HepG2 (cell line): ENCODE results near the gene NCBP3. TPM values are rescaled to one million over a fixed set of nuclear protein-coding genes. Genes with fewer than 3 reads are reported as not detected.
A peak's percentile ranks its signal among the peaks of the same experiment; 100 is the strongest.

Experiments
- HES4 ChIP-seq: sonication (generic); formaldehyde crosslinking; IDR thresholded peaks from 2 replicates; pipeline ENCODE4 v1.9.0; 2021; ENCODE audit warnings: mild to moderate bottlenecking, missing genetic modification reagents, borderline replicate concordance
- IRF9 ChIP-seq: sonication (generic); formaldehyde crosslinking; IDR thresholded peaks from 2 replicates; pipeline ENCODE4 v1.8.0; 2022; ENCODE audit warnings: missing genetic modification reagents, mild to moderate bottlenecking, borderline replicate concordance
- MAX ChIP-seq: IDR thresholded peaks from 2 replicates; pipeline ENCODE4 v1.6.1; 2012; ENCODE audit warnings: inconsistent platforms
- MAZ ChIP-seq, 2 experiments: sonication (generic) in 1 of 2; formaldehyde crosslinking in 1 of 2; IDR thresholded peaks; 2 replicates each; pipeline versions ENCODE4 v1.5.0 to v1.6.1; 2012 to 2020; ENCODE audit warnings: low read depth in 2 of 2, mild to moderate bottlenecking in 2 of 2, borderline replicate concordance in 1 of 2, improper control_type of control experiment in 1 of 2, low read length in 1 of 2, missing genetic modification reagents in 1 of 2, moderate library complexity in 1 of 2
- NR0B2 ChIP-seq: sonication (generic); formaldehyde crosslinking; IDR thresholded peaks from 2 replicates; pipeline ENCODE4 v1.4.0; 2020; ENCODE audit warnings: mild to moderate bottlenecking, missing genetic modification reagents
- SMAD3 ChIP-seq: sonication (generic); formaldehyde crosslinking; IDR thresholded peaks from 2 replicates; pipeline ENCODE4 v1.4.0; 2020; ENCODE audit warnings: missing genetic modification reagents
- SOX5 ChIP-seq: IDR thresholded peaks from 2 replicates; pipeline ENCODE4 v1.6.1; 2016; ENCODE audit warnings: borderline replicate concordance
- SOX6 ChIP-seq, 2 experiments: fragments of 450-650 bp in 1 of 2; sonication (generic) in 1 of 2; formaldehyde crosslinking in 1 of 2; IDR thresholded peaks; 2 replicates each; pipeline versions ENCODE4 v1.4.0 to v1.6.1; 2017 to 2020; ENCODE audit warnings: antibody characterized with exemption in 1 of 2, mild to moderate bottlenecking in 1 of 2, missing genetic modification reagents in 1 of 2
- SP1 ChIP-seq, 2 experiments: fragments of 450-650 bp in 1 of 2; sonication (generic) in 1 of 2; formaldehyde crosslinking in 1 of 2; IDR thresholded peaks; 2 replicates each; pipeline versions ENCODE4 v1.4.0 to v1.6.1; 2016 to 2020; ENCODE audit warnings: missing genetic modification reagents in 1 of 2
- ZBTB4 ChIP-seq: sonication (generic); formaldehyde crosslinking; IDR thresholded peaks from 2 replicates; pipeline ENCODE4 v1.4.0; 2020; ENCODE audit warnings: missing genetic modification reagents, mild to moderate bottlenecking, borderline replicate concordance
- ZC3H13 ChIP-seq: sonication (generic); formaldehyde crosslinking; IDR thresholded peaks from 2 replicates; pipeline ENCODE4 v1.8.1; 2023; ENCODE audit warnings: mild to moderate bottlenecking, missing genetic modification reagents, moderate library complexity
- ZMYM4 ChIP-seq: sonication (generic); formaldehyde crosslinking; IDR thresholded peaks from 2 replicates; pipeline ENCODE4 v1.8.1; 2023; ENCODE audit warnings: mild to moderate bottlenecking, missing genetic modification reagents
- ZNF263 ChIP-seq: sonication (generic); formaldehyde crosslinking; IDR thresholded peaks from 2 replicates; pipeline ENCODE4 v1.4.0; 2020; ENCODE audit warnings: missing genetic modification reagents
- ZNF501 ChIP-seq: sonication (generic); formaldehyde crosslinking; IDR thresholded peaks from 2 replicates; pipeline ENCODE4 v1.5.1; 2020; ENCODE audit warnings: mild to moderate bottlenecking, moderate library complexity, missing genetic modification reagents
- ZNF687 ChIP-seq: sonication (generic); formaldehyde crosslinking; IDR thresholded peaks from 2 replicates; pipeline ENCODE4 v1.5.1; 2020; ENCODE audit warnings: mild to moderate bottlenecking, missing genetic modification reagents, moderate library complexity
- ZNF841 ChIP-seq: sonication (generic); formaldehyde crosslinking; IDR thresholded peaks from 2 replicates; pipeline ENCODE4 v1.8.1; 2023; ENCODE audit warnings: missing genetic modification reagents, borderline replicate concordance
- polyA plus RNA-seq, 8 experiments: library from polyadenylated mRNA; depleted of rRNA in 3 of 8; stranded (reverse) in 7 of 8; unstranded in 1 of 8; fragments of >200 nt; fragmentation: Illumina TruSeq in 4 of 8; extraction: Trizol in 4 of 8; gene quantifications; 2 replicates each; pipeline versions ENCODE4 v1.2.1 to v1.2.3, GENCODE V29; 2011 to 2016; ENCODE audit warnings: low read depth in 4 of 8, missing spikeins in 1 of 8, mixed read lengths in 1 of 8; ENCODE audit not compliant: insufficient read depth in 1 of 8
- total RNA-seq, 5 experiments: library from RNA; depleted of rRNA; stranded (reverse); fragments of >200 nt; fragmentation: Illumina TruSeq; extraction: Trizol; gene quantifications; 2 replicates each; pipeline ENCODE4 v1.2.3, GENCODE V29; 2016; ENCODE audit warnings: low read depth in 1 of 5

The NCBP3 gene
- total and polyA plus RNA-seq, 2 of the 13 experiments (the other 11 are each of a cell fraction or from before 2014, with no cell fraction given): 19.5 to 24.8 TPM

- TF ChIP-seq NR0B2 (CRISPR knock-in tag) (peak; percentile 81; the same call in 1 of the 2 replicates), ZC3H13 (CRISPR knock-in tag) (no peak), SMAD3 (CRISPR knock-in tag) (peak; percentile 37; the same call in 1 of the 2 replicates), SOX5 (CRISPR knock-in tag) (peak; percentile 26; the same call in 1 of the 2 replicates), SP1 (IDR thresholded peaks at IDR 0.05) (no peak), SP1 (CRISPR knock-in tag; IDR thresholded peaks at IDR 0.05) (peak; percentile 78), ZNF263 (CRISPR knock-in tag) (no peak), ZNF501 (CRISPR knock-in tag) (peak; percentile 31; the same call in 1 of the 2 replicates), SOX6 (IDR thresholded peaks at IDR 0.05) (no peak), SOX6 (CRISPR knock-in tag; IDR thresholded peaks at IDR 0.05) (peak; percentile 30; the same call in 1 of the 2 replicates), MAX (peak; percentile 84), ZBTB4 (CRISPR knock-in tag) (no peak), ZNF687 (CRISPR knock-in tag) (peak; percentile 86), ZNF841 (CRISPR knock-in tag) (no peak; the same call in 1 of the 2 replicates), MAZ (IDR thresholded peaks at IDR 0.05; ENCODE audit: borderline replicate concordance, low read depth, low read length) (peak; percentile 67; the same call in 1 of the 2 replicates), MAZ (CRISPR knock-in tag; IDR thresholded peaks at IDR 0.05; ENCODE audit: low read depth) (peak; percentile 88), HES4 (peak; percentile 28), ZMYM4 (CRISPR knock-in tag) (peak; percentile 49), IRF9 (CRISPR knock-in tag) (0 out of 2 replicates have a peak, but pooled peaks have one; percentile 43)
These were observed 47.1 kb upstream of the NCBP3 start, which contains the start of gene CAMKK1 (continued) for GRCh38 chr17:3893003-3893719.
